Activated CD4-positive, alpha-beta memory T cell treated with anti-CD3 and anti-CD28 coated beads, Interleukin-2, amount 10 ng/mL, durations not matched to agents 7 days and 5 days (primary cell): ENCODE measurements around the gene SPR. TPM values are rescaled to one million over a fixed set of nuclear protein-coding genes. Genes with fewer than 3 reads are reported as not detected.

ENCODE experiments used
- CTCF ChIA-PET: fragments of 350-600 bp; sonication (Branson Sonifier 250); formaldehyde crosslinking; loops from one replicate; lab custom pipeline; 2021; ENCODE audit warnings: antibody characterized with exemption, inconsistent platforms; lab: Charles Lee
- POLR2A ChIA-PET: fragments of 350-600 bp; sonication (Branson Sonifier 250); formaldehyde crosslinking; loops from one replicate; lab custom pipeline; 2021; ENCODE audit warnings: antibody characterized with exemption; lab: Charles Lee
- DNase-seq: peaks from one replicate; pipeline ENCODE4 v3.0.0-alpha.2; 2020
- H3K27ac Mint-ChIP-seq: one replicate; pipeline ENCODE4 v1.8.0; 2021; ENCODE audit warnings: mild to moderate bottlenecking, mixed read lengths
- H3K27me3 Mint-ChIP-seq: one replicate; pipeline ENCODE4 v1.8.0; 2021; ENCODE audit warnings: mixed read lengths
- H3K36me3 Mint-ChIP-seq: one replicate; pipeline ENCODE4 v1.8.0; 2021; ENCODE audit warnings: low read depth, mixed read lengths
- H3K4me1 Mint-ChIP-seq: one replicate; pipeline ENCODE4 v1.8.0; 2021; ENCODE audit warnings: mixed read lengths
- H3K4me3 Mint-ChIP-seq: one replicate; pipeline ENCODE4 v1.8.0; 2021; ENCODE audit warnings: mild to moderate bottlenecking, mixed read lengths
- H3K9me3 Mint-ChIP-seq: one replicate; pipeline ENCODE4 v1.8.0; 2021; ENCODE audit warnings: mixed read lengths
- total RNA-seq, 2 experiments: library from RNA; stranded (reverse); gene quantifications; one replicate each; pipeline ENCODE4 v1.2.3, GENCODE V29; 2021

Gene SPR
- total RNA-seq, 2 experiments from 2014 or later = 0.63 to 0.71 TPM

- Mint-ChIP-seq H3K36me3 (no peaks in the 10 kb centered on the region), H3K9me3 (no peaks in the 10 kb centered on the region), H3K4me3 (no peak overlapping the region), H3K4me1 (peaks cover 12% of the 10 kb centered on the region), H3K27me3 (peaks cover 16% of the 10 kb centered on the region), H3K27ac (no peak overlapping the region)
- CTCF ChIA-PET = interaction anchor here (1.0 to 1.5 kb wide), 2 partner anchors 39 to 41 kb away, joined by 3 read pairs; no protein-coding TSS in a partner anchor
- DNase-seq = no peak
- POLR2A ChIA-PET = no interaction called here
These were observed 45.0 kb downstream of the SPR start for GRCh38 chr2:72932045-72932740.

GRCh38 chr2:72932805-72933204 lies 45.6 kb downstream of the SPR start:
- ChIA-PET POLR2A (no interaction called here), CTCF (interaction anchor here (1.5 kb wide), 1 partner anchor 41 kb away, joined by 3 read pairs; no protein-coding TSS in a partner anchor)
- Mint-ChIP-seq H3K36me3 (no peaks in the 10 kb centered on the region), H3K27me3 (peaks cover 16% of the 10 kb centered on the region), H3K9me3 (no peaks in the 10 kb centered on the region), H3K27ac (no peak overlapping the region), H3K4me1 (peaks cover 12% of the 10 kb centered on the region), H3K4me3 (no peak overlapping the region)
- no peak for DNase-seq

- no peak for DNase-seq
- CTCF ChIA-PET = interaction anchor here (1.5 kb wide), 1 partner anchor 40 kb away, joined by 3 read pairs; no protein-coding TSS in a partner anchor
- H3K4me3 Mint-ChIP-seq = no peak overlapping the region
- peaks cover 16% of the 10 kb centered on the region for H3K27me3 Mint-ChIP-seq
- no peaks in the 10 kb centered on the region for H3K9me3 Mint-ChIP-seq
- peaks cover 12% of the 10 kb centered on the region for H3K4me1 Mint-ChIP-seq
- POLR2A ChIA-PET = no interaction called here
- no peaks in the 10 kb centered on the region for H3K36me3 Mint-ChIP-seq
- H3K27ac Mint-ChIP-seq = no peak overlapping the region
These were observed 46.0 kb downstream of the SPR start for GRCh38 chr2:72933207-72933606.

- POLR2A ChIA-PET = no interaction called here
- H3K27me3 Mint-ChIP-seq = peaks cover 16% of the 10 kb centered on the region
- no peak for DNase-seq
- peaks cover 12% of the 10 kb centered on the region for H3K4me1 Mint-ChIP-seq
- no peaks in the 10 kb centered on the region for H3K9me3 Mint-ChIP-seq
- CTCF ChIA-PET = interaction anchor here (1.5 kb wide), 1 partner anchor 40 kb away, joined by 3 read pairs; no protein-coding TSS in a partner anchor
- H3K4me3 Mint-ChIP-seq = no peak overlapping the region
- H3K36me3 Mint-ChIP-seq = no peaks in the 10 kb centered on the region
- no peak overlapping the region for H3K27ac Mint-ChIP-seq
These were observed 46.5 kb downstream of the SPR start for GRCh38 chr2:72933646-72934151.

GRCh38 chr2:72934683-72935610 lies 47.7 kb downstream of the SPR start:
- CTCF ChIA-PET = interaction anchor here (1.4 to 1.6 kb wide), 2 partner anchors 39 to 47 kb away, joined by 4 read pairs; partner anchors contain the start of gene SPR
- Mint-ChIP-seq H3K27me3 (peaks cover 18% of the 10 kb centered on the region), H3K36me3 (no peaks in the 10 kb centered on the region), H3K4me3 (no peak overlapping the region), H3K9me3 (no peaks in the 10 kb centered on the region), H3K4me1 (peaks cover 12% of the 10 kb centered on the region), H3K27ac (no peak overlapping the region)
- DNase-seq = no peak
- POLR2A ChIA-PET = no interaction called here

GRCh38 chr2:72935611-72935957 lies 48.4 kb downstream of the SPR start:
- POLR2A ChIA-PET = no interaction called here
- CTCF ChIA-PET = interaction anchor here (1.4 to 1.6 kb wide), 2 partner anchors 38 to 48 kb away, joined by 4 read pairs; partner anchors contain the start of gene SPR
- no peaks in the 10 kb centered on the region for H3K36me3 Mint-ChIP-seq
- no peaks in the 10 kb centered on the region for H3K9me3 Mint-ChIP-seq
- no peak for DNase-seq
- H3K27me3 Mint-ChIP-seq = peaks cover 18% of the 10 kb centered on the region
- no peak overlapping the region for H3K27ac Mint-ChIP-seq
- peaks cover 12% of the 10 kb centered on the region for H3K4me1 Mint-ChIP-seq
- H3K4me3 Mint-ChIP-seq = no peak overlapping the region

GRCh38 chr2:72936660-72937355 lies 49.6 kb downstream of the SPR start:
- H3K9me3 Mint-ChIP-seq = no peaks in the 10 kb centered on the region
- H3K36me3 Mint-ChIP-seq = no peaks in the 10 kb centered on the region
- POLR2A ChIA-PET = no interaction called here
- H3K27ac Mint-ChIP-seq = no peak overlapping the region
- H3K4me3 Mint-ChIP-seq = no peak overlapping the region
- DNase-seq = no peak
- peaks cover 16% of the 10 kb centered on the region for H3K27me3 Mint-ChIP-seq
- CTCF ChIA-PET = no interaction called here
- peaks cover 12% of the 10 kb centered on the region for H3K4me1 Mint-ChIP-seq

GRCh38 chr2:72937356-72937669 lies 50.1 kb downstream of the SPR start:
- ChIA-PET CTCF (no interaction called here), POLR2A (no interaction called here)
- no peak for DNase-seq
- Mint-ChIP-seq H3K27ac (no peak overlapping the region), H3K27me3 (peaks cover 16% of the 10 kb centered on the region), H3K36me3 (no peaks in the 10 kb centered on the region), H3K9me3 (no peaks in the 10 kb centered on the region), H3K4me1 (peaks cover 8% of the 10 kb centered on the region), H3K4me3 (no peak overlapping the region)

- ChIA-PET CTCF (interaction anchor here (0.6 to 1.3 kb wide), 2 partner anchors 36 to 1184 kb away, joined by 3 to 4 read pairs; no protein-coding TSS in a partner anchor), POLR2A (no interaction called here)
- Mint-ChIP-seq H3K4me3 (no peak overlapping the region), H3K27ac (no peak overlapping the region), H3K27me3 (peaks cover 16% of the 10 kb centered on the region), H3K9me3 (no peaks in the 10 kb centered on the region), H3K4me1 (peaks cover 7% of the 10 kb centered on the region), H3K36me3 (no peaks in the 10 kb centered on the region)
- no peak for DNase-seq
These were observed 51.2 kb downstream of the SPR start for GRCh38 chr2:72938455-72938854.

- H3K4me1 Mint-ChIP-seq = peaks cover 1% of the 10 kb centered on the region
- H3K36me3 Mint-ChIP-seq = no peaks in the 10 kb centered on the region
- no peak overlapping the region for H3K4me3 Mint-ChIP-seq
- ChIA-PET CTCF (interaction anchor here (1.7 kb wide), 1 partner anchor 34 kb away, joined by 6 read pairs; no protein-coding TSS in a partner anchor), POLR2A (no interaction called here)
- H3K27ac Mint-ChIP-seq = no peak overlapping the region
- DNase-seq = no peak
- H3K27me3 Mint-ChIP-seq = peaks cover 11% of the 10 kb centered on the region
- H3K9me3 Mint-ChIP-seq = no peaks in the 10 kb centered on the region
These were observed 53.2 kb downstream of the SPR start for GRCh38 chr2:72940361-72940760.

- DNase-seq = no peak
- POLR2A ChIA-PET = no interaction called here
- Mint-ChIP-seq H3K27me3 (peaks cover 7% of the 10 kb centered on the region), H3K27ac (no peak overlapping the region), H3K36me3 (no peaks in the 10 kb centered on the region), H3K4me3 (no peak overlapping the region), H3K4me1 (no peaks in the 10 kb centered on the region), H3K9me3 (no peaks in the 10 kb centered on the region)
- CTCF ChIA-PET = interaction anchor here (1.4 to 1.7 kb wide), 2 partner anchors 29 to 33 kb away, joined by 4 to 6 read pairs; no protein-coding TSS in a partner anchor
These were observed 53.6 kb downstream of the SPR start for GRCh38 chr2:72940786-72941185.
